H9 (cell line): ENCODE measurements around the gene POLDIP3. TPM values are rescaled to one million over a fixed set of nuclear protein-coding genes. Genes with fewer than 3 reads are reported as not detected.
A peak's percentile ranks its signal among the peaks of the same experiment; 100 is the strongest.

Experiments used
- DNase-seq: peaks from one replicate; pipeline ENCODE4 v3.0.0-alpha.2; 2017
- H2AFZ ChIP-seq: one replicate; pipeline ENCODE4 v1.6.1; 2013; ENCODE audit warnings: mild to moderate bottlenecking, low read length, control low read depth, moderate library complexity
- H2AK5ac ChIP-seq: 2 replicates; pipeline ENCODE4 v1.6.1; 2013; ENCODE audit warnings: low read length, control low read depth, mixed read lengths; ENCODE audit not compliant: insufficient read length
- H2BK120ac ChIP-seq: one replicate; pipeline ENCODE4 v1.6.1; 2013; ENCODE audit warnings: low read depth, mild to moderate bottlenecking, low read length, control low read depth, inconsistent platforms; ENCODE audit not compliant: poor library complexity, severe bottlenecking
- H2BK12ac ChIP-seq: 2 replicates; pipeline ENCODE4 v1.6.1; 2013; ENCODE audit warnings: low read length, control low read depth, mixed read lengths, low read depth; ENCODE audit not compliant: insufficient read length
- H2BK15ac ChIP-seq: 2 replicates; pipeline ENCODE4 v1.6.1; 2013; ENCODE audit warnings: low read depth, low read length, control low read depth
- H2BK20ac ChIP-seq: one replicate; pipeline ENCODE4 v1.6.1; 2013; ENCODE audit warnings: low read depth, mild to moderate bottlenecking, low read length, control low read depth, inconsistent platforms; ENCODE audit not compliant: poor library complexity, severe bottlenecking
- H2BK5ac ChIP-seq: 2 replicates; pipeline ENCODE4 v1.6.1; 2013; ENCODE audit warnings: low read length, control low read depth, mixed read lengths; ENCODE audit not compliant: insufficient read length
- H3K14ac ChIP-seq: 2 replicates; pipeline ENCODE4 v1.6.1; 2013; ENCODE audit warnings: low read length, control low read depth; ENCODE audit not compliant: insufficient read depth
- H3K18ac ChIP-seq: 2 replicates; pipeline ENCODE4 v1.6.1; 2013; ENCODE audit warnings: low read depth, mild to moderate bottlenecking, mixed read lengths, low read length, control low read depth; ENCODE audit not compliant: insufficient read length
- H3K23ac ChIP-seq: 2 replicates; pipeline ENCODE4 v1.6.1; 2013; ENCODE audit warnings: low read length, control low read depth, mixed read lengths, low read depth; ENCODE audit not compliant: insufficient read length
- H3K23me2 ChIP-seq: 2 replicates; pipeline ENCODE4 v1.6.1; 2013; ENCODE audit warnings: low read depth, mild to moderate bottlenecking, mixed read lengths, low read length, control low read depth; ENCODE audit not compliant: insufficient read length, poor library complexity, severe bottlenecking
- H3K27ac ChIP-seq: 2 replicates; pipeline ENCODE4 v1.5.1; 2013; ENCODE audit warnings: low read length, control low read depth, mixed read lengths, low read depth; ENCODE audit not compliant: insufficient read length
- H3K27me3 ChIP-seq: 2 replicates; pipeline ENCODE4 v1.6.1; 2013; ENCODE audit warnings: low read length, control low read depth, inconsistent platforms; ENCODE audit not compliant: insufficient read depth
- H3K4ac ChIP-seq: 2 replicates; pipeline ENCODE4 v1.6.1; 2013; ENCODE audit warnings: low read depth, mild to moderate bottlenecking, control low read depth, inconsistent platforms, low read length, moderate library complexity
- H3K4me1 ChIP-seq: 2 replicates; pipeline ENCODE4 v1.6.1; 2013; ENCODE audit warnings: low read length, control low read depth, inconsistent platforms; ENCODE audit not compliant: insufficient read depth
- H3K4me2 ChIP-seq: 2 replicates; pipeline ENCODE4 v1.6.1; 2013; ENCODE audit warnings: low read length, control low read depth, mixed read lengths; ENCODE audit not compliant: insufficient read length, insufficient read depth
- H3K56ac ChIP-seq: 2 replicates; pipeline ENCODE4 v1.6.1; 2013; ENCODE audit warnings: low read depth, mild to moderate bottlenecking, mixed read lengths, low read length, control low read depth; ENCODE audit not compliant: insufficient read length
- H3K79me1 ChIP-seq: 2 replicates; pipeline ENCODE4 v1.6.1; 2013; ENCODE audit warnings: low read depth, mild to moderate bottlenecking, moderate library complexity, low read length, control low read depth, inconsistent platforms; ENCODE audit not compliant: insufficient read depth, poor library complexity, severe bottlenecking
- H3K79me2 ChIP-seq: 2 replicates; pipeline ENCODE4 v1.6.1; 2013; ENCODE audit warnings: low read length, control low read depth, inconsistent platforms; ENCODE audit not compliant: insufficient read depth
- H3K9ac ChIP-seq: 2 replicates; pipeline ENCODE4 v1.6.1; 2013; ENCODE audit warnings: low read length, control low read depth, mixed read lengths; ENCODE audit not compliant: insufficient read length; ENCODE audit errors: extremely low read depth
- H3K9me3 ChIP-seq: one replicate; pipeline ENCODE4 v1.6.1; 2013; ENCODE audit warnings: low read depth, low read length, inconsistent platforms; ENCODE audit not compliant: control insufficient read depth
- H3T11ph ChIP-seq: one replicate; pipeline ENCODE4 v1.6.1; 2013; ENCODE audit warnings: mild to moderate bottlenecking, low read length, control low read depth, inconsistent platforms
- H4K20me1 ChIP-seq: one replicate; pipeline ENCODE4 v1.6.1; 2013; ENCODE audit not compliant: control insufficient read depth, insufficient read length, insufficient read depth
- H4K5ac ChIP-seq: 2 replicates; pipeline ENCODE4 v1.6.1; 2013; ENCODE audit warnings: low read depth, mild to moderate bottlenecking, mixed read lengths, low read length, control low read depth; ENCODE audit not compliant: insufficient read length
- H4K8ac ChIP-seq: replicated peaks from 2 replicates; pipeline ENCODE4 v1.6.1; 2013; ENCODE audit warnings: low read length, control low read depth, mixed read lengths, low read depth; ENCODE audit not compliant: insufficient read length
- H4K91ac ChIP-seq: 2 replicates; pipeline ENCODE4 v1.6.1; 2013; ENCODE audit warnings: low read depth, mild to moderate bottlenecking, moderate library complexity, mixed read lengths, low read length, control low read depth; ENCODE audit not compliant: insufficient read length
- H3K27ac Mint-ChIP-seq, 3 experiments: 2 replicates in 2 of 3; 3 replicates in 1 of 3; pipeline ENCODE4 v1.8.0; 2020 to 2021; ENCODE audit warnings: mixed read lengths in 3 of 3, mild to moderate bottlenecking in 1 of 3, moderate library complexity in 1 of 3
- H3K27me3 Mint-ChIP-seq: 2 replicates; pipeline ENCODE4 v1.8.0; 2021; ENCODE audit warnings: low read depth, mild to moderate bottlenecking, moderate library complexity, mixed read lengths
- H3K36me3 Mint-ChIP-seq, 3 experiments: 2 replicates in 2 of 3; 3 replicates in 1 of 3; pipeline ENCODE4 v1.8.0; 2020 to 2021; ENCODE audit warnings: low read depth in 3 of 3, mixed read lengths in 3 of 3; ENCODE audit not compliant: insufficient read depth in 1 of 3
- H3K4me1 Mint-ChIP-seq, 2 experiments: 2 replicates each; pipeline ENCODE4 v1.8.0; 2020; ENCODE audit warnings: mixed read lengths in 2 of 2
- H3K4me3 Mint-ChIP-seq, 2 experiments: 2 replicates in 1 of 2; 3 replicates in 1 of 2; pipeline ENCODE4 v1.8.0; 2020 to 2021; ENCODE audit warnings: mild to moderate bottlenecking in 2 of 2, mixed read lengths in 2 of 2, moderate library complexity in 1 of 2
- H3K9me3 Mint-ChIP-seq, 2 experiments: 2 replicates in 1 of 2; 3 replicates in 1 of 2; pipeline ENCODE4 v1.8.0; 2020; ENCODE audit warnings: mild to moderate bottlenecking in 2 of 2, mixed read lengths in 2 of 2, moderate library complexity in 1 of 2
- CTCF ChIP-seq: fragments of 200-600 bp; sonication (generic); conservative IDR thresholded peaks from 3 replicates; pipeline ENCODE4 v1.8.0; 2021; ENCODE audit warnings: antibody characterized with exemption, mild to moderate bottlenecking
- WGBS: extraction: QIAGEN DNeasy Blood & Tissue Kit; methylation state at CpG from one replicate; pipeline ENCODE4 v1.1.7; 2013; ENCODE audit warnings: missing lambda C conversion rate, low lambda C conversion rate, mixed read lengths; ENCODE audit not compliant: insufficient read length; ENCODE audit errors: extremely low coverage; 5-methylcytosine and 5-hydroxymethylcytosine counted together
- total RNA-seq: library from RNA; stranded (reverse); gene quantifications from 2 replicates; pipeline ENCODE4 v1.2.1, GENCODE V29; 2021

POLDIP3 gene
- total RNA-seq, 1 experiment from 2014 or later = 90.8 TPM

GRCh38 chr22:42601879-42602465 is 12.7 kb downstream of the POLDIP3 start:
- Histone ChIP-seq H2BK15ac (no peak overlapping the region), H2BK12ac (no peak overlapping the region), H4K8ac (no peak overlapping the region), H2AK5ac (no peak overlapping the region), H3K23me2 (no peaks in the 10 kb centered on the region), H3K56ac (no peak overlapping the region), H4K20me1 (no peaks in the 10 kb centered on the region), H3K27me3 (no peaks in the 10 kb centered on the region), H3K4me2 (no peak overlapping the region), H3T11ph (no peak overlapping the region), H3K4ac (no peak overlapping the region), H3K79me1 (peaks cover 18% of the 10 kb centered on the region), H2BK5ac (no peak overlapping the region), H2AFZ (no peak overlapping the region), H3K23ac (no peak overlapping the region), H2BK20ac (no peak overlapping the region), H2BK120ac (no peak overlapping the region), H4K91ac (no peak overlapping the region), H3K79me2 (peaks cover 20% of the 10 kb centered on the region; the same call in 1 of the 2 replicates), H3K9me3 (no peaks in the 10 kb centered on the region), H3K27ac (no peak overlapping the region), H4K5ac (no peak overlapping the region), H3K4me1 (no peaks in the 10 kb centered on the region), H3K14ac (no peak overlapping the region), H3K9ac (no peak overlapping the region), H3K18ac (no peak overlapping the region)
- H3K9me3 Mint-ChIP-seq = peaks cover 0 to 3% of the 10 kb centered on the region in 2 experiments; a peak in 1 of 5 replicates
- no CpG with 5 or more reads among the region's 6 CpGs for WGBS
- H3K4me1 Mint-ChIP-seq = peaks cover 0 to 4% of the 10 kb centered on the region in 2 experiments; a peak in 1 of 4 replicates
- no peaks in the 10 kb centered on the region for H3K27me3 Mint-ChIP-seq
- TF ChIP-seq CTCF = no peak
- DNase-seq = no peak
- peaks cover 45 to 87% (median 79%) of the 10 kb centered on the region in 3 experiments for H3K36me3 Mint-ChIP-seq
- peak overlapping the region in 1 of 3 experiments; percentile 52; a peak in 1 of 7 replicates for H3K27ac Mint-ChIP-seq
- no peak overlapping the region for H3K4me3 Mint-ChIP-seq
